Gastroesophageal sphincter (tissue), 3 donors: ENCODE measurements around the gene NKX2-2.

Experiments used
- POLR2AphosphoS5 ChIP-seq: sonication (generic); formaldehyde crosslinking; IDR thresholded peaks from one replicate; pipeline ENCODE4 v1.6.1; 2017; ENCODE audit warnings: antibody characterized with exemption
- TF ChIP-seq, protein P1 (sequence below), 4 experiments: fragments of 200-600 bp in 2 of 4; fragments of 450-650 bp in 2 of 4; sonication (generic) in 1 of 4; IDR thresholded peaks; one replicate each; pipeline ENCODE4 v1.5.1; 2017 to 2019; ENCODE audit warnings: antibody characterized with exemption in 4 of 4, mild to moderate bottlenecking in 2 of 4, moderate library complexity in 2 of 4

DNA sequence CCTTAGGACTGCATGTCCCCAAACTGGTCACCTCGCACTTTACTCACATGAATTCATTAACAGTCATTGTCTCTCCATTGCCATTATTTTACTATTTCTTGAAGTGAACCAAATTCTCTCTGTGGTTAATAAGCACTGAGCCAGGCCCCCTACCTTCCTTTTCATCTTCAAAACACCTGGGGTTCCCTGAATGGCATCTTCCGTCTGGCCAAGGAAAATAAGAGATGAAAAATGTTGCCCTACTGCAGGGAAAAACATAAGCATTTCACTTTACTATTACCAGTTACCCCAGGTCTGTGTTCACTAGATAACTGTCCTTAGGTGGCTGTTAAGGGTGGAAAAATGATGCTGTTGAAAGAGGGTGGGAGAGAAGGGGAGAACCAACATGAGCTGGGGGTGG is 10.0 kb upstream of the NKX2-2 start:
- TF ChIP-seq POLR2AphosphoS5, result no peak
- TF ChIP-seq, protein P1, sequence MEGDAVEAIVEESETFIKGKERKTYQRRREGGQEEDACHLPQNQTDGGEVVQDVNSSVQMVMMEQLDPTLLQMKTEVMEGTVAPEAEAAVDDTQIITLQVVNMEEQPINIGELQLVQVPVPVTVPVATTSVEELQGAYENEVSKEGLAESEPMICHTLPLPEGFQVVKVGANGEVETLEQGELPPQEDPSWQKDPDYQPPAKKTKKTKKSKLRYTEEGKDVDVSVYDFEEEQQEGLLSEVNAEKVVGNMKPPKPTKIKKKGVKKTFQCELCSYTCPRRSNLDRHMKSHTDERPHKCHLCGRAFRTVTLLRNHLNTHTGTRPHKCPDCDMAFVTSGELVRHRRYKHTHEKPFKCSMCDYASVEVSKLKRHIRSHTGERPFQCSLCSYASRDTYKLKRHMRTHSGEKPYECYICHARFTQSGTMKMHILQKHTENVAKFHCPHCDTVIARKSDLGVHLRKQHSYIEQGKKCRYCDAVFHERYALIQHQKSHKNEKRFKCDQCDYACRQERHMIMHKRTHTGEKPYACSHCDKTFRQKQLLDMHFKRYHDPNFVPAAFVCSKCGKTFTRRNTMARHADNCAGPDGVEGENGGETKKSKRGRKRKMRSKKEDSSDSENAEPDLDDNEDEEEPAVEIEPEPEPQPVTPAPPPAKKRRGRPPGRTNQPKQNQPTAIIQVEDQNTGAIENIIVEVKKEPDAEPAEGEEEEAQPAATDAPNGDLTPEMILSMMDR (IDR thresholded peaks at IDR 0.05), result no peak
